ENCODE measurements around the gene GALNT17. TPM values are rescaled to one million over a fixed set of nuclear protein-coding genes. Genes with fewer than 3 reads are reported as not detected.
"Not testable (repeated sequence)": the region's sequence is repeated elsewhere in the genome, so short reads cannot be mapped to it uniquely, and the experiment has no call there.

GALNT17 gene
- total RNA-seq, 1 experiment from 2014 or later, result not detected

DNA sequence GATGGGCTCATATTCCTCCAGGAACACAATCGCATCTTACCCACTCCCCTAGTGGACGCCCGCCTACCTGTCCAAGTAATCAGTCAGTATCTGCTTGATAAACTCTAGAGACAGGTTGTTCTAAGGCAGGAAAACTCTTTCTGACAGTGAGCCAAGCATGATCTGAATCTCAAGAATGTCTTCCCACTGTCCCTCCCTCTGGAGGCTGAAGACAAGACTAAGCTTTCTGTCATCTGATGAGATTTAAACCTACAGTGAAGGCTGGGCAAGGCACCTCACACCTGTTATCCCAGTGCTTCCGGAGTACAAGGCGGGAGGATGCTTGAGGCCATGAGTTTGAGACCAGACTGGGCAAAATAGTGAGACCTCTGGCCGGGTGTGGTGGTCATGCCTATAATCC is 586.6 kb downstream of the GALNT17 start:
- Histone ChIP-seq H3K4me3 (no peak overlapping the region), H3K36me3 (no peaks in the 10 kb centered on the region), H3K4me1 (replicated peaks) (no peaks in the 10 kb centered on the region), H3K27ac (no peak overlapping the region), H3K27me3 (replicated peaks) (no peaks in the 10 kb centered on the region), H3K9me3 (replicated peaks) (peaks cover 2% of the 10 kb centered on the region; the same call in 1 of the 2 replicates)
- DNase-seq (ENCODE audit: low read depth in 1 of 2, low spot score in 2 of 2), result no peak

DNA sequence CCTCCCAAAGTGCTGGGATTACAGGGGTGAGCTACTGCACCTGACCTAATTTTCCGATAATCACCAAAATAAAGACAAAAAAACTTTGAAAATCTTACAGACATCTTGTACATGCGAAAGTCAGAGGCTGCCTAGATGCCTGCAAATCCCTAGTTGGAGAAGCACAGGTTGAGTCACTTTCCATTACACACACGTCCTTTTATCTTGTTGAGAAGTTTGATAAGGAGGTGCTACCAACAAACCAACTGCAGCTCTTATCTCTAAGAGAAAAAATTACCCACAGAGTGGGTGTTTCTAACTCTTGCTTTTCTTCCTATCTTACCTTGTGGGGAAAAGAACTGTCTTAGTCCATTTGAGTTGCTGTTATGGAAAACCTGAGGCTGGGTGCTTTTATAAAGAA is 589.8 kb downstream of the GALNT17 start:
- Histone ChIP-seq H3K27me3 (replicated peaks) (no peaks in the 10 kb centered on the region), H3K4me3 (no peak overlapping the region), H3K36me3 (no peaks in the 10 kb centered on the region), H3K9me3 (replicated peaks) (no peaks in the 10 kb centered on the region; the same call in 1 of the 2 replicates), H3K4me1 (replicated peaks) (no peaks in the 10 kb centered on the region), H3K27ac (no peak overlapping the region)
- DNase-seq (ENCODE audit: low read depth in 1 of 2, low spot score in 2 of 2), result no peak

DNA sequence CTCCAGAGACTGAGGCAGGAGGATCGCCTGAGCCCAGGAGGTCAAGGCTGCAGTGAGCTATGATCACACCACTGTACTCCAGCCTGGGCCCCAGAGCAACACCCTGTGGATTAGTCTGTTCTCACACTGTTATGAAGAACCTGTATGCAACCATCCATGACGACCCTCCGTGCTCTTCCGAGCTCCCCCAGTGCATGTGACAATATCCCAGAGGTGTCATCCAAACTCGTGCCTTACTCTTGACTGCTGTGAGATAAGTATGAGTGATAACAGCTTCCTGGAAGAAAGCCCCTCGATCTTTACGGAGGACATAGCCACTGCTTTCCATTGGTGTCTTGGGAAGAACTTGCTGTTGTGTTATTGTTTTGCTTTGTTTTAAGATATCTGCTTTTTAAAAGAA is 591.9 kb downstream of the GALNT17 start:
- Histone ChIP-seq H3K4me3 (no peak overlapping the region), H3K27ac (no peak overlapping the region), H3K9me3 (replicated peaks) (no peaks in the 10 kb centered on the region; the same call in 1 of the 2 replicates), H3K4me1 (replicated peaks) (no peaks in the 10 kb centered on the region), H3K27me3 (replicated peaks) (no peaks in the 10 kb centered on the region), H3K36me3 (no peaks in the 10 kb centered on the region)
- no peak for DNase-seq (ENCODE audit: low read depth in 1 of 2, low spot score in 2 of 2)

DNA sequence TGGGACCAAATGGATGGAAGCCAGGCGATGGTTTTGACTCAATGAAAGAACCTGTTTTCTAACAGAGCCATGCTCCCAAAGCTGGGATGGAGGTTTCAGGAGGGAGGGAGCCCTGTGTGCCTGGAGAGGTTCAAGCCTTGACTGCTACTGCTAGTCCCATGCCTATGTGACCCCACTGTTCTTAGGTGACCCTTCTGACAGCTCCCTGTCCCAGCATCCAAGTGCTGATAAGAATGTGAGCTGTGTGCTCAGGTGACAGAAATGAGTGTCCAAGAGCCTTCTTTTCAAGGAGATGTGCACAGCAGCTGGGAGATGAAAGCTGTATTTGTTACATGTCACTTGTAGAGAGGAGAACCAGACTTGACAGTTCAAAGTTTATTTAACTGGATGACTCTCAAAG is 595.4 kb downstream of the GALNT17 start:
- no peak overlapping the region for H3K27ac ChIP-seq
- H3K27me3 ChIP-seq (replicated peaks), result no peaks in the 10 kb centered on the region
- no peaks in the 10 kb centered on the region for H3K4me1 ChIP-seq (replicated peaks)
- no peak overlapping the region for H3K4me3 ChIP-seq
- DNase-seq (ENCODE audit: low read depth in 1 of 2, low spot score in 2 of 2), result no peak
- no peaks in the 10 kb centered on the region for H3K36me3 ChIP-seq
- no peaks in the 10 kb centered on the region for H3K9me3 ChIP-seq (replicated peaks)

DNA sequence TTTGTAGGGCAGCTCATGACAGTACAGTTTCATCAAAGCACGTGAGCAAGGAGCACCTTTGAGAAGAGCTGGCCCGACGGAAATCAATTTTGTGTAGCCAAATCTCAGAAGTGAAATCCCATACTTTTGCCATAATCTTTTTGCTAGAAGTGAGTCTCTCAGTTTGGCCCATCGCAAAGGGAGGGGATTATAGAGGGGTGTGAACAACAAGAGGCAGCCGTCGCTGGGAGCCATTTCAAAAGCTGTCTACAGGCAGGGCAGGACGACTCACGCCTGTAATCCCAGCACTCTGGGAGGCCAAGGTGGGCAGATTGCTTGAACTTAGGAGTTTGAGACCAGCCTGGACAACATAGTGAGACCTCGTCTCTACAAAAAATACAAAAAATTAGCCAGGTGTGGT is 599.8 kb downstream of the GALNT17 start:
- Histone ChIP-seq H3K4me1 (replicated peaks) (no peaks in the 10 kb centered on the region), H3K27ac (no peak overlapping the region), H3K9me3 (replicated peaks) (no peaks in the 10 kb centered on the region; the same call in 1 of the 2 replicates), H3K36me3 (no peaks in the 10 kb centered on the region), H3K4me3 (no peak overlapping the region), H3K27me3 (replicated peaks) (no peaks in the 10 kb centered on the region)
- no peak for DNase-seq (ENCODE audit: low read depth in 1 of 2, low spot score in 2 of 2)

DNA sequence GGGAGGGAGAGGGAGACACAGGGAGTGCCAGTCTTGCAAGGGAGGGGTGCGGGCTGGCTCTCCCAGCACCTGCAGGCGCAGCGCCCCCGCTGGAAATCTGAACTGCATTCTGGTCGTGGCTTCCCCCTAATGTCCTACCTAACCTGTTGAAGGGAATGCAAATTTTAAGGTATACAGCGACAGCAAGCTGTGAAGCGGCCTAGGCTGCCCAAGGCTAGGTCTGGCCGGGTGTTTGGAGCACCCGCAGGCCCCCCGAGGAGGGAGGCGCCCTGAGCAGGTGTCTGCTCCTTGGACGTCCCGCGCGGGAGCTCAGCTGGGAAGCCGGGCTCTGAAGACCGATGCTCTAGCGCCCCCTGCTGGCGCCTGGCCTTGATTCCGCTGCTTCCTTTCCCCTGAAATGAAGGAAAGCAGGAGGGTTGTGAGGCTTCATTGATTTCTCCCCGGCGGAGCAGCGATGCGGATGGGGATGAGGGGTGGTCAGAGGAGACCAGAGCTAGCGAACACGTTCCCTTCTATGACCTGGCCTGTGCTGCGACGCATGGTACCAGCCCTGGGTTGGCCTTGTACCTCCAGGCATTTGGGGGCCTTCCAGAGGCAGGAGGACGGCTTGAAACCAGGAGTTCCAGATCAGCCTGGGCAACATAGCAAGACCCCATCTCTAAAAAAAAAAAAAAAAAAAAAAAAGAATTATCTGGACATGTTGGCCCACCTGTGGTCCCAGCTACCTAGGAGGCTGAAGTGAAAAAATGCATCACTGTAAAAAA is 601.3 kb downstream of the GALNT17 start:
- no peak overlapping the region for H3K4me3 ChIP-seq
- no peak overlapping the region for H3K27ac ChIP-seq
- no peaks in the 10 kb centered on the region; the same call in 1 of the 2 replicates for H3K9me3 ChIP-seq (replicated peaks)
- no peaks in the 10 kb centered on the region for H3K4me1 ChIP-seq (replicated peaks)
- H3K27me3 ChIP-seq (replicated peaks), result no peaks in the 10 kb centered on the region
- no peaks in the 10 kb centered on the region for H3K36me3 ChIP-seq
- DNase-seq (ENCODE audit: low read depth in 1 of 2, low spot score in 2 of 2), result peak; percentile 22 to 51

DNA sequence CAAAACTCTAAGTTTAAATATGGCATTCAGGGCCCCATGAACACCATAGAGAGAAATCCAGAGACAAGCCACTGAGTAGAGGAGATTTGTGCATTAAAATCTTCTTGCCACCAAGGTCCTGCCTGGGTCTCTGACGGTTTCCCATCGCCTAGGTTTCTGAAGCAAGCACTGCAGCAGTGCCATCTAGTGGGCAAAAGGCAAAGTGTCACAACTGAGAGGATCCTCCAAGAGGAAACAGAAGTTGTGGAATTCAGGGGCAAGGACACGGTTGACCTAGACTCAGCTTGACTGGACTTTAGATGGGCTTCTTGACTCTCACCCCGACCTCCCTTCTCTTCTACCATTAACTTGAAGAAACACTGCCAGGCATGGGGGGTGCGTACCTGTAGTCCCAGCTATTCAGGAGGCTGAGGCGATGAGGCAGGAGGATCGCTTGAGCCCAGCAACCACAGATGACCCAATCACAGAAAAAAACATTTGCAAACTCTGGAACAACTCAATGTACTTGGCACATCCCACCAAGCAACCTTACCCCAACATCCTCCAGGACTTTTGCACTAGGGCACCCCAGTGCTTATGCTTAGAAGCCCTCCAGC is 604.1 kb downstream of the GALNT17 start:
- H3K4me1 ChIP-seq (replicated peaks), result no peaks in the 10 kb centered on the region
- H3K27ac ChIP-seq, result no peak overlapping the region
- H3K36me3 ChIP-seq, result no peaks in the 10 kb centered on the region
- H3K9me3 ChIP-seq (replicated peaks), result no peaks in the 10 kb centered on the region; the same call in 1 of the 2 replicates
- no peaks in the 10 kb centered on the region for H3K27me3 ChIP-seq (replicated peaks)
- DNase-seq (ENCODE audit: low read depth in 1 of 2, low spot score in 2 of 2), result peak; percentile 7 to 44
- no peak overlapping the region for H3K4me3 ChIP-seq

DNA sequence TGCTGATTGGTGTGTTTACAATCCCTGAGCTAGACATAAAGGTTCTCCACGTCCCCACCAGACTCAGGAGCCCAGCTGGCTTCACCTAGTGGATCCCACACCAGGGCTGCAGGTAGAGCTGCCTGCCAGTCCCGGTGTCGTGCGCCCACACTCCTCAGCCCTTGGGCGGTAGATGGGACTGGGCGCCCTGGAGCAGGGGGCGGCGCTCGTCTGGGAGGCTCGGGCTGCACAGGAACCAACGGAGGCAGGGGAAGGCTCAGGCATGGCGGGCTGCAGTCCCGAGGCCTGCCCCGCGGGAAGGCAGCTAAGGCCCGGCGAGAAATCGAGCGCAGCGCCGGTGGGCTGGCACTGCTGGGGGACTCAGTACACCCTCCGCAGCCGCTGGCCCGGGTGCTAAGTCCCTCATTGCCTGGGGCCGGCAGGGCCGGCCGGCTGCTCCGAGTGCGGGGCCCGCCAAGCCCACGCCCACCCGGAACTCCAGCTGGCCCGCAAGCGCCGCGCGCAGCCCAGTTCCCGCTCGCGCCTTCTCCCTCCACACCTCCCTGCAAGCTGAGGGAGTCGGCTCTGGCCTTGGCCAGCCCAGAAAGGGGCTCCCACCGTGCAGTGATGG is 606.1 kb downstream of the GALNT17 start:
- H3K27me3 ChIP-seq (replicated peaks); DNase-seq (ENCODE audit: low read depth in 1 of 2, low spot score in 2 of 2); H3K4me3 ChIP-seq; H3K4me1 ChIP-seq (replicated peaks); H3K27ac ChIP-seq; H3K9me3 ChIP-seq (replicated peaks); H3K36me3 ChIP-seq: not testable (repeated sequence)

DNA sequence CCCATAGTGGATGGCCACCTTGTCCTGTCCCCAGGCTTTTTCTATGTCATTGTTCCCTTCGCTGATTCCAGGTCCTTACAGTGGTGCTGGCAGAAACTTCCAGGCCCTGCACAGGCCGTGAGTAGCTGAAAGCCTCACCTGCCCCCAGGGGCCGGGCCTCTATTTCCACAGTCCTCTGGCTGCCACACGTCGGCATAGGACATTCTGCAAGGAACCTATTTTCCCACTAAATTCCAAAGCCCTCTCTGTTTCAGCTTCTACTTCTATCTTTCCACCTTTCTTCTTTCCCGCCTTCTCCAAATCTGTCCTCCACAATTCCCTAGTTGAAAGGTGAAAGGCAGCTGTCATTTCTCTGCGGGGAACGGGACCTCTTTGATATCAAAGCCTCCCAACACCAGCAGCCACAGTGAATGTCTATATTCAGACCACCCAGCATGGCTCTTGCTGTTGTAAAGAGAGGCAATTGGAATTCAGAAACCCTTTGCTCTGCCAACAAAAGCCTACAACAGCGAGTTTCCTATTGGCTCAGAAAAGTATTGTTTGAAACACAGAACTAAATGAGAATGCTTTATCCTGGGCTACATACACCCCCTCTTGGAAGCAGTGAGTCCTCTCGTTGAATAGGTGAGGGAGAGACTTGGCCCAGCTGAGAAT is 607.7 kb downstream of the GALNT17 start:
- no peak for DNase-seq (ENCODE audit: low read depth in 1 of 2, low spot score in 2 of 2)
- Histone ChIP-seq H3K27me3 (replicated peaks) (no peaks in the 10 kb centered on the region), H3K9me3 (replicated peaks) (no peaks in the 10 kb centered on the region; the same call in 1 of the 2 replicates), H3K27ac (no peak overlapping the region), H3K4me3 (no peak overlapping the region), H3K4me1 (replicated peaks) (no peaks in the 10 kb centered on the region), H3K36me3 (no peaks in the 10 kb centered on the region)

DNA sequence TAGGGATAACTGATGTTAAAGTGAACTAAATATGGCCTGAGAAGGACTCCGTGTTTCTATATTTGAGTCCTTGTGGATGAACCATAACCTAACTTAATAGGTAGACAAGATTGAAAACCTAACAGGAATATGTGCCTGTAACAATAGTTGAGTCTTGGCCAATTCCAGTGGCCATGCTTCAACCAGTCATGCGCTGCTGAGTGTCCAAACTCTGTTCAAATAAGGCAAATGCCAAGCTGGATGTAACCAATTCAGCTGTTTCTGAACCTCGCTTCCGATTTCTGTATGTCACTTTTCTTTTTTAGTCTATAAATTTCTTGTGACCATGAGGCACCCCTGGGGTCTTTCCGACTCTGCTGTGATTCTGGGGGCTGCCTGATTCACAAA is 608.2 kb downstream of the GALNT17 start:
- H3K27me3 ChIP-seq (replicated peaks), result no peaks in the 10 kb centered on the region
- H3K36me3 ChIP-seq, result no peaks in the 10 kb centered on the region
- no peak overlapping the region for H3K4me3 ChIP-seq
- no peak overlapping the region for H3K27ac ChIP-seq
- H3K4me1 ChIP-seq (replicated peaks), result no peaks in the 10 kb centered on the region
- no peak for DNase-seq (ENCODE audit: low read depth in 1 of 2, low spot score in 2 of 2)
- H3K9me3 ChIP-seq (replicated peaks), result no peaks in the 10 kb centered on the region; the same call in 1 of the 2 replicates

DNA sequence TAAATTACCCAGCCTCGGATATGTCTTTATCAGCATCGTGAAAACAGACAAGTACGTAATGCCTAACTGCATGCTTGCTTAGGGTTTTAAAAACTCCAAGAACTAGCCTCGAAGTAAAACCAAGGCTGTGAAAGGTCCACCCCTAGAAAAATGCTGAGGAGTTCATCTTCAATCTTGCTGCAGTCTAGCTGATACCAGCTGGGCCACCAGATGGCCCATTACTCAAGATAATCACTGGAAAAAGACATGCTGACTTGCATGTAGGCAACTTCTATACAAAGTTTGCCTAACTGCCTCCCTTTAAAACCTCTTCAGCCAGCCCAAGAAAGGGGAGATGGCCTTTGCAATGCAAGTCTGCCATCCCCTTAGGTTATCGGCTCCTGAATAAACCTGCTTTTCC is 614.1 kb downstream of the GALNT17 start:
- peaks cover 4% of the 10 kb centered on the region; the same call in 1 of the 2 replicates for H3K9me3 ChIP-seq (replicated peaks)
- H3K36me3 ChIP-seq, result no peaks in the 10 kb centered on the region
- H3K27ac ChIP-seq, result no peak overlapping the region
- no peak overlapping the region for H3K4me3 ChIP-seq
- H3K27me3 ChIP-seq (replicated peaks), result no peaks in the 10 kb centered on the region
- no peaks in the 10 kb centered on the region for H3K4me1 ChIP-seq (replicated peaks)
- no peak for DNase-seq (ENCODE audit: low read depth in 1 of 2, low spot score in 2 of 2)

DNA sequence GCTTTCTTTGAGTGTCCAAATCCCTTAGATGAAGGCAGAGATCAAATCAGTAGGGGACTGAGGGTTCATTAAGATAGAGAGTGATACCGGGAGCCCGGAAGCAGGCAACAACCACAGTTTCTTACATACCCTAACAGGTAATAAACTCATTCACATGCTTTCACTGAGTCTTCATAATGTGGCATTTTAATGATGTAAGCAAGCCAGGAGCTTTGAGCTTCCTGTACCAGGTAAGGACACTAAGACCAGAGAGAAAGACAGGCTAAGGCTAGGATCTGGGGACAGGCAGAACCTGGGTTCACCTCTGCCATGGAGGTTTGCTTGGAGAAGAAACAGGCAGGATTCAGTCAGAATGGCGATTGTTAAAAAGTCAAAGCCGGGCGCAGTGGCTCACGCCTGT is 618.3 kb downstream of the GALNT17 start:
- no peak for DNase-seq (ENCODE audit: low read depth in 1 of 2, low spot score in 2 of 2)
- no peaks in the 10 kb centered on the region for H3K27me3 ChIP-seq (replicated peaks)
- no peaks in the 10 kb centered on the region for H3K36me3 ChIP-seq
- H3K9me3 ChIP-seq (replicated peaks), result peaks cover 12% of the 10 kb centered on the region; the same call in 1 of the 2 replicates
- H3K4me1 ChIP-seq (replicated peaks), result no peaks in the 10 kb centered on the region
- no peak overlapping the region for H3K4me3 ChIP-seq
- no peak overlapping the region for H3K27ac ChIP-seq

DNA sequence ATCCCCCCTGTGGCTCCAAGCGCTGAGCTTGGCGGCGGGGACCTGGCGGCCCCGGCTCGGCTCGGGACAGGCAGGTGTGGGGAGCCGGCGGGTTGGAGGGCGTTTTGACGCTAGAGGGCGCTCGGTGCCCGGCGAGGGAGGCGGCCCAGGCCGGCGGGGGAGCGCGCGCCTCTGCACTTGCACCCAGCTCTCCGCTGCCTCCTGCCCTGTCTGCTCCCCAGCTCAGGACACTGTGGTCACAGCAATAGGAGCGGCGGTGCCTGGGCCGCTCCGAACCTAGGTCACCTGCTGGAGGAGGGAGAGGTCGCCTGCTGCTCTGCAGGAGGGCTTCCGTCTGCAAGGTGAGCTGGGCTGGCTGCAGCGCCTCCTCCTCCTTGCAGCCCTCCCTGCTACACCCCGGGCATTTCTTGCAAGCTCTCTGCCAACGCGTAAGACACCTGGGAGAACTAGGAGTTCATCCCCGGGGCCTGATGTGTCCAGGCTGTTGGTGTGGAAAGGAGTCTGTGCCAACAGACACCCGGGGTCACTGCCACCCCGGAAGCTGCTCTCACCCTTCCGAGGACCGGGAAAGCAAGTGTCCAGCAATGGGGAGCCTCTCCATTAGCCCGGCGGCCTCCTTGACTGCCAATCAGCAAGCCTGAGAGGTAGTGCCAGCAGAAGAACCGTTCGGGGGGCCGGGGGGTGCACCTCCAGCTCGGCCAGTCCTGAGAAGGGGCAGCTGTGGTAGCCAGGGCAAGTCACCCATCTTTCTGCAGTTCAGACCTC is 620.4 kb downstream of the GALNT17 start:
- no peak for DNase-seq (ENCODE audit: low read depth in 1 of 2, low spot score in 2 of 2)
- Histone ChIP-seq H3K36me3 (no peaks in the 10 kb centered on the region), H3K9me3 (replicated peaks) (peaks cover 16% of the 10 kb centered on the region; the same call in 1 of the 2 replicates), H3K4me1 (replicated peaks) (no peaks in the 10 kb centered on the region), H3K27me3 (replicated peaks) (no peaks in the 10 kb centered on the region), H3K27ac (no peak overlapping the region), H3K4me3 (no peak overlapping the region)

Data from SJSA1 (cell line).